ENCODE data around the gene EEF1AKMT3.

Gene EEF1AKMT3

DNA sequence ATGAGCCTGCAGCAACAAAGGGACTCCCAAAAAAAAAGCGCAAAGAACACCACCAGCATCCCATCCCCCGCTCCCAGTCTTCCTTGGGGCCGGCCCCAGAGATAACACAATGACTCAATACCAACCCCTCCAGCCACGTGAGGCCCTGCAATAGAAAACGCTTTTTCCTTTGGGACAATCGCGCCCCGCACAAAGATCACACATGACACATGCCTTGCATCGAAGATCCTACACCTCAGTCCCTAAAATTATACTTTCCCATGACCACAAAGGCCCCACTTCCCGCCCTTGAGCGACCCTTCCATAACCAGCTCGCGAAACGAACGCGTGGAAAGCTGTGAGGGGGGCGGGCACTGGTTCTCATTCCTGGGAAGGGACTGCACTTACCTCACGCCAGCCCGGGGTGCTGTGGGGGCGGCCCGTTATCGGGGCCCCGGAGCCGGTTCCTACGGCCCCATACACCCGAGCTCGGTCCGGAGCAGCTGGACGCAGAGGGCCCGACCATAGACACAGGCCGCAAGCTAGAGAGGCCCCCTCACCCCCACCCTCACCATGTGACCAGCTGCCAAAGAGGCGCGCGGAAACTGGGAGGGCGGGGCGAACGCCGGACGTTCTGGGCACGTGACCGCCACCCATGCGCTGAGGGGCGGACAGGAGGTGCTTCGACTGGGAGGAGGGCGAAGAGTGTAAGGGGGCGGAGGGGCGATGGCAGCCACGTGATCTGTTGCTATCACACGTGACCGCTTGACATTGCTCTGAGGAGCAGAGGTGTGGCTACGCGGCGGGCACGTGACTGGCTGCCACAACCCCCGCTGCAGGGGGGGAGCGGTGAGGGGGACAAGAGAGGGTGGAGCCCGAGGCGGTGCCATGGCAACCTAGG lies 20.4 kb upstream of the EEF1AKMT3 start, which contains the start of gene CDK4:
CDK4 (minus strand) TSS at position 523 of the 880 bp plus-strand sequence. CDS start 593 bp downstream, outside the sequence.
- FAIRE-seq, result peak; percentile 91

DNA sequence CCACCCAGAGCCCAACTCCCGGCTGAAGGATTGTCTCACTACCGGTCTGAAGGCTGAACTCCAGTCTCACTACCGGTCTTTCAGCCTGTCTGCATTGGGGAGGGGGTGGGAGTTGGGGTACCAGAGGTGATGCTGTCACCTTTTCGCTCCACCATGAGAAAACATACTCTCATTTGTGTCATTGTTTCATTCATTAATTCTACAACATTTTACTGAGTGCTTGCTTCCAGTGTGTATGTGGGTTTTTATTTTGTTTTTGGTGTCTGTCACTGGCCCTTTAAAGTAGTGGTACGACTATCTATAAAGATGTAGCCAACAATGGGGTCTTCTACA lies 19.8 kb upstream of the EEF1AKMT3 start:
- no peak for FAIRE-seq

DNA sequence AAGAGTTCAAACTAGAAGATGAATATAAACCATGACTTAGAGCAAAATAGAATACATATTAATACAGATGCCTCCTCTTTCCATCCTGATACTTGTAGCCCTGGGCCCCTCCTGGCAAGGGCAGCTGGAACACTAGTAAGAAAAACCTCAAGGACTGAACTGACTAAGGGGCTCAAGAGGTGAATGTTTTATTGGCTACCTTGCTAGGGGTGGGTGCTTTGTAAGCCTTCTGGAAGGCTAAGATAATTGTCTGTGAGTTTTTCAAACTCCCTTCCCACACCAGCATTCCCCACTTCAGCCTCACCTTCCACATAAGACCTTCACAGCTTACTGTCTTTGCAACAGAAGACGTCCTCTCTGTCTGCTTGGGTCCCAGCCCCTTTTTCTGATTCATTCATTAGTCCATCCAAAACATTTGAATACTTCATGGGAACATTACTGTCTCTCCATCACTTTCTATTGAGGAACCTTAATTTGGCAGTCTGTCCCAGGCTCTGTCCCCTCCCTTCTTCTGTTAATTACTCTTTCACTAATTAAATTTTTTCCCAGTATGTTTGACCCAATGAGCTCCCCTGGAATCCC lies 18.6 kb upstream of the EEF1AKMT3 start:
- no peak for FAIRE-seq

DNA sequence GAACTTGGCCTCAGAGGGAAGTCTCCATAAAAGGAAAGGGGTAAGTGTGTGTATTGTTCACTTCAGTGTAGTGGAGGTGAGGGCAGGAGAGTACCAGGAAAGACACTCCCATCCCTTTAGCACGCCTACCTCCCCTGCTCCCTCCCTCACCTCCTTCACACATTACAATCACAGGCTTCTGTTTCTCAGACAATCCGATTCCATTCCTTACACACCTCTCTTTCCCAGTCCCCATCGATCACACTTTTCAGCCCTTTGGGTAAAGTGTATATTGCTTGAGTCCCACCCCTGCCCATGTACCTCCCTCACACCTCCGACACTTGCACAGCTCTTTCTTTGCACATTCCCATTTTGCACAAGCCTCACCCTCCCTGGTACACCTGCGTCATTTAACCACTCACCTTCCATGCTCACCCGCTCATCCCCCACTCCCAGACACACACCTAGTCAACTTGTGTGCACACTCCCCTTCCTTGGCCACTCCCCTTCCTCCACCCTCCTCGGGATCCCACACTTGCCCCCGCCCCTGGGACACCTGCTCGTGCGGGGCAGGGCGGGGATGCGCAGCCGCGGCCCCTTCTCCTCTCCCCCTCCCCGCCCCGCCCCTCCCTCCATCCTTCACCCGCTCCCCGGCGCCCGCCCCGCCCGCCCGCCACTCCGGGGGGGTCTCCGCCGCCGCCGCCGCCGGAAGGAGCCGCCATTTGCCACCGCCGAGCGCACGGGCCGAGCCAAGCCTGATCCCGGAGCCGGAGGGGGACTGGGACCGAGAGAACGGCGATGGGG lies 17.8 kb upstream of the EEF1AKMT3 start, which contains the start of gene MARCHF9:
MARCHF9 (plus strand) TSS at position 693 of the 783 bp plus-strand sequence. CDS start 426 bp downstream, outside the sequence.
- no peak for FAIRE-seq

DNA sequence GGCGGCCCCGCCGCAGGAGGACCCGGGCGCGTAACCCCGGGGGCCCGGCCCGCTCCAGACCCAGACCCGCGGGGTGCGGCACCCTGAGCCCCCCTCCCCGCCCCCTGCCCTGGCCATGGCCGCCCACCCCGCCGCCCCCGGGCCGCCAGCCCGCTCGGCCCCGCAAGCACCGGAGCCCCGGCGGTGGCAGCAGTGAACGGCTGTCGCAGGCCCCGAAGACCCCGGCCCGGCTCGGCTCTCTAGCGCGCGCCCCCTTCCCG lies 17.3 kb upstream of the EEF1AKMT3 start:
- no peak for FAIRE-seq

DNA sequence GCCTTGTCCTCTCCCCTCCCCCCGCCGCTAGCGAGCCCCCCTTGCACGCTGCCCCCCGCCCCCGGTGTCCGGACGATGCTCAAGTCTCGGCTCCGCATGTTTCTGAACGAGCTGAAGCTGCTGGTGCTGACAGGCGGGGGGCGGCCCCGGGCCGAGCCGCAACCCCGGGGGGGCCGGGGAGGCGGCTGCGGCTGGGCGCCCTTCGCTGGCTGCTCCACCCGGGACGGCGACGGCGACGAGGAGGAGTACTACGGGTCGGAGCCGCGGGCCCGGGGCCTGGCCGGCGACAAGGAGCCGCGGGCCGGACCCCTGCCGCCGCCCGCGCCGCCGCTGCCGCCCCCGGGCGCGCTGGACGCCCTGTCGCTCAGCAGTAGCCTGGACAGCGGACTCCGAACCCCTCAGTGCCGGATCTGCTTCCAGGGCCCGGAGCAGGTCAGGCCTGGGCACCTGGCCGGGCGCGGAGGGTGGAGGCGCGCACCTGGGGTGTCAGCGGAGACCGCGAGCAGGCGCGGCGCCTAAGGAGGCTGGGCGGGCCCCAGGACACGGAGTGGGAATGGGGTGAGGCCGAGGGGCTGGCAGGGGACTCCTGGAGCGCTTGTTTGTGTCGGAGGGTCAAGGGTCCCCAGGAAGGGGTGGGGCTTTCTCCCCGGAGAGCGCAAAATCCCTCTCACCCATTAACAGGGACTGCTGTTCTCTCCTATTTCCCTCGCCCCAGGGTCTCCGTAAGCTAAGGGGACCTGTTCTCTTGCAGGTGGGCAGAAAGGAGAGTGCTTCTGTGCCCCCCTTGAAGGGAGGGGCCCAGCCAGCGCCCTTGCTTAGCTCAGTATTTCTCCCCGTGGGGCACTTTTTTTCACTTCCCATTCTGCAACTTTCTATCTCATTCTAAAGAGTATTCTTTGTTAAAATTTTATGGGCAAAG lies 16.7 kb upstream of the EEF1AKMT3 start:
- no peak for FAIRE-seq

DNA sequence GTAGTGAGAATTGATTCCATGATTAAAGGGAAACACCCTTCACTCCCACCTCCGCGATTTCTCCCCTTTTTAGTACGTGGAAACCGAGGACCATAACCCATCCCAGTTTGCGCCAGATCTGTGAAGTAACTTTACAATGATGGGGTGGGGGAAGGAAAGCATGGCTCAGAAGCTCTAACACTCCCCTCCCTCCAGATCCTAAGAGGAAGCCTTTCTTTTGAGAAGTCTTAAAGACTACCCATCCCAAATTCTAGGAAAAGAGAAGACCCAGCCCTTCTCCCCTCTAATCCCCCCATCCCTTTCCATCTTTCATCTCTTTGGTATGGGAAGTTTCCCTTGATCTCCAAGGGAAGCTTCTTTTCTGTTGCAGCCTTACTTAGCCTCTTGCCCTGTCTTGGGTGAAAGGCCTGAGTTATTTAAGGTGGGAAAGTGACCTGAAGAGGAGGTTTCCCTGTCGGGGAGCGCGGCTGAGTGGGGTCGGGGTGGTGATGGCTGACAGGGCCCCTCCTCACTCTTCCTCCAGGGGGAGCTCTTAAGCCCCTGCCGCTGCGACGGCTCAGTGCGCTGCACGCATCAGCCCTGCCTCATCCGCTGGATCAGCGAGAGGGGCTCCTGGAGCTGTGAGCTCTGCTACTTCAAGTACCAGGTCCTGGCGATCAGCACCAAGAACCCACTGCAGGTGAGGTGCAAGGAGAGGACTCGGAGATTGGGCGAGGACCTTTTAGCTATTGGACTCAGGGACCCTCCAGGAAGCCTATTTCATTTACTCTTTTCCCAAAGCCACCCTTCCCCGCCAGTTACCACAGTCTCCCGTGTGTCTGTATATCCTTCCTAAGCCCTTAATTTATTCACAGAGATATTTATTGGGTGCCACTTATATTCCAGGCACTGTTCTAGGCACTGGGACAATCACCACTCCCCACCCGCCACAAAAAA lies 15.7 kb upstream of the EEF1AKMT3 start:
- FAIRE-seq, result no peak

DNA sequence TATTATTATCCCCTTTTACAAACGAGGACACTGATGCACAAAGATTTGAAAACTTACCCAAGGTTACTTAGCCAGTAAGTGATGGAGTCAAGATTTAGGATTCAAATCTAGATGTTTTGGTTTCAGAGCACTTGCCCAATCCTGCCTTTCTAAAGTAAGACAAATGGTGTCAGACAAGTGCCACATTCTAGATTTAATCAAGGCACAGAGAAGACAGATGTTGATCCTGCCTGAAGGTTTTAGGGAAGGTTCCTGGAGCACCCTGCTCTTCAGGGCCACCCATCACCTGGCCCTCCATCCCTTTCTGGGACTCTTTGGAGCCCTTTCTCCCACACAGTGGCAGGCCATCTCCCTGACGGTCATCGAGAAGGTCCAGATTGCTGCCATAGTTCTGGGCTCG lies 14.6 kb upstream of the EEF1AKMT3 start:
- FAIRE-seq, result no peak

DNA sequence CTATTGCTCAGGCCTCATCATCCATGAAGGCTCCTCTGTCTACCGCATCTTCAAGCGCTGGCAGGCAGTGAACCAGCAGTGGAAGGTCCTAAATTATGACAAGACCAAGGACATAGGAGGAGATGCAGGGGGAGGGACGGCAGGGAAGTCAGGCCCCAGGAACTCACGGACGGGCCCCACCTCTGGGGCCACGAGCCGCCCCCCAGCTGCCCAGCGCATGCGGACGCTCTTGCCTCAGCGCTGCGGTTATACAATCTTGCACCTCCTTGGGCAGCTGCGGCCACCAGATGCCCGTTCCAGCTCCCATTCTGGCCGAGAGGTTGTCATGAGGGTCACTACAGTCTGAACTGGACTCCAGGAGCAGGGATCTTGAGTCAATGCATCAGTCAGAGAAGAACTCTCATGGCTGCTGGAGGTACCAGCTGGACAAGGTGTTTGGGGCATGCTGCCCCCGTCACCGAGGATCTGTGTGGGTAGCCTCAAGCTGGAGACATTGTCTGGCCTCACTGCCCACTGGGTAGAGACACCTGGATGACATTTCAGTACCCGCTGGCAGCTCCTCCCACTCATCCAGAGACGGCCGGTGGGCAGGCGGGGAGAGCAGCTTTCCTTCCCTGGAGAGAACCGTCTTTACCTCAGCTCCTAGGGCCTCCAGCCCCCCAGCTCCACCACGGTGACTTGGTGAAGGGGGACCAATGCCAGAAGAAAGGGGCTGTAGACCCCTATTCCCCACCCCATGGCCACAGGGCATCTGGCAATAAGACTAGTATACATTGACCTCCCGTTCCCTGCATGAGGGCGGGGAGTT lies 13.7 kb upstream of the EEF1AKMT3 start:
- FAIRE-seq, result no peak

DNA sequence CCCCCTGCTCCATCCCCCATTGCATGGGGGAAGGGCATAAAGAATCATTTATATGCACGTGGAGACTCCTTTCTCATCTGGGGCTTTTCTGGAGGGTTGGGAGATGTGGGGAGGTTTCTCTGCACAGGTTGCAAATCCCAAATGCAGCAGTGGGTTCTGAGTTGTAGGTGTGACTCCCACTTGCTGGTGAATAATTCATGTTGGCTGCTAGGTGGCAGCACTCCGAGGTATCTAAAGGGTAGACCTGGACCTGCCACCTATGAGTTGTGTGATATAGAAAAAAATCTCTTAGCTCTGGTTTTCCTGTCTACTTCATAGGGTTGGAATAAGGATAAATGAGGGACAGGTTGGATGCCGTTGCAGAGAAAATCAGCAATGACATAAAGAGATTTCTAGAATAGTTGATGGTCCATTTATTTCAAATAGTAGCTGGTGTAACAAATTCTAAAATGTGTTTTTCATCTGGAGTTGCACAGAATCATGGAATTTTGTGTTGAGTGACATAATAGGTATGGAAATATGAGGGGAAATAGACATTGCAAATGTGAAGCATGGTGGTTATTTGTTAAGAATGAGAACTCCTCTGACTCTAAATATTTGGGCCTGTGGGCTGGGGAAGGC lies 12.9 kb upstream of the EEF1AKMT3 start:
- no peak for FAIRE-seq

DNA sequence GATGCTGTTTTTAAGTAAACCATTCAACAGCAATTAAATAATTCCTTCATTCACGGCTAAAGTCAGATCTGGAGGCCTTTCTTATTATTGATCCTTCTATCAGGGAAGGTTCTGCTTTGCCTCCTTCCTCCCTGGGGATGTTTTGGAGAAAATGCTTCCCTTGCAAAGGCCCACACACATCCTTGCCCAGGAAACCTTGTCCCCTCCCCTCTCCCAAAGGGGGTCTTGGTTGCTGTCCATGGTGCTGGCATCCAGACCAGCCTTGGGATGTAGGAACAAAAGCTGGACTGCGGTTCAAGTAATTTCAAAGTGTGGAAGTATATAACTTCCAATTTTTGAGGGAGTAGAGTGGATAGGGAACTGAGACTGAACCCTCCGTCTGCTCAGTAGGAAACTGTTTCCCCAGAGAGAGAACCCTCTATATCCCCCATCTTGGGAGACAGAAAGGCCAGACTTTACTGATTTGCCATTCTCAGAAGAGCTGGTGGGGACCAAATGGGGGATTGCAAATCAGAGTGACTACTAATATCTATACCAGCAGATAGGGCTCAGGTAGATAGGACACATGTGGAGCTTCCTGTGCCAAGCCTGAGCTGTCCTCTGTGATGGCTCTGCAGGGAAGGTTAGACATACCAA lies 11.9 kb upstream of the EEF1AKMT3 start:
- FAIRE-seq, result no peak

DNA sequence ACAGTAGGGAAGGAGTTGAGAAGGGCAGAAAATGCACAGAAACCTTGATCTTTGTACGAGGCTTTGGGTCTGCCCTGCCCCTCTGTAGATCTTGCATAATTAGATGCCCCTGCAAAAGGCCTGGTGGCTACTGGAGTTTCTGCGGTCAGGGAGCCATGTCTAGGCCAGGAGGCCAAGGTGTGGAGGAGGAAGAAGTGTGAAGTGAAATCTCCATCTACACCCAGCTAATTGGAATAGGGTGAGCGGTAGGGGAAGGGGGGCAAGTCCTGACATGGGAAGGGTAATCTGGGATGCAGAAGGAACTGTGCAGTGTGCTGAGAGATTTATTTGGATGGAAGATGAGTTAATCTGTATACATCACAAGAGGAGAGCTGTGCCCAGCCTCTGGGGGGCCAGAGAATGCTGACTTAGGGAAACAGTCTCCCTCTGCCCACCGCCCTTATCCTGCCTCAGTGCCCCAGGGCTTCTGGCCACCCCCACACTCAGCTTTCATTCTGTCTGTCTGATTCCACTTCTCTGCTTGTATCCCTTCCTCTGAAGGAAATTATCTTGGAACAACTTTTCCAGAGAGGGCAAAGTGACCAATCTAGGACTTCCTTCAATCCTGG lies 10.9 kb upstream of the EEF1AKMT3 start:
- FAIRE-seq, result no peak

DNA sequence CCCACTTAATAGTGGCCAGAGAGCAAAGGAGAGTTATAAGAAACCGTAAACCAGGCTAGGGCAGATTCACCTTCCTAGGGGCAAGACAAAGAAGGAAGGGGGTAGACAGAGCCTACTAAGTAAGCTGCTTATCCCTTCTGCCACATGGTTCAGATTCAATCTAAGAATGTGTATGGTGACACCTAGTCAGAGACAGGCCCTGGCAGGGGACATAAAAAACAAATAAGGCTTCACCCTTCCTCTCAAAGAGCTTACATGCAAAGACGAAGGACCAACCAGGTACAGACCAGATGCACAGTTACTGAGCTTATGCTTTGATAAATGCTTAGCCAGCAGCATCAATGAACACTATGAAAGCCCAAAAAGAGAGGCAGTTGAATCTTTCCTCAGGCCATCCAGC lies 10.0 kb upstream of the EEF1AKMT3 start:
- no peak for FAIRE-seq

DNA sequence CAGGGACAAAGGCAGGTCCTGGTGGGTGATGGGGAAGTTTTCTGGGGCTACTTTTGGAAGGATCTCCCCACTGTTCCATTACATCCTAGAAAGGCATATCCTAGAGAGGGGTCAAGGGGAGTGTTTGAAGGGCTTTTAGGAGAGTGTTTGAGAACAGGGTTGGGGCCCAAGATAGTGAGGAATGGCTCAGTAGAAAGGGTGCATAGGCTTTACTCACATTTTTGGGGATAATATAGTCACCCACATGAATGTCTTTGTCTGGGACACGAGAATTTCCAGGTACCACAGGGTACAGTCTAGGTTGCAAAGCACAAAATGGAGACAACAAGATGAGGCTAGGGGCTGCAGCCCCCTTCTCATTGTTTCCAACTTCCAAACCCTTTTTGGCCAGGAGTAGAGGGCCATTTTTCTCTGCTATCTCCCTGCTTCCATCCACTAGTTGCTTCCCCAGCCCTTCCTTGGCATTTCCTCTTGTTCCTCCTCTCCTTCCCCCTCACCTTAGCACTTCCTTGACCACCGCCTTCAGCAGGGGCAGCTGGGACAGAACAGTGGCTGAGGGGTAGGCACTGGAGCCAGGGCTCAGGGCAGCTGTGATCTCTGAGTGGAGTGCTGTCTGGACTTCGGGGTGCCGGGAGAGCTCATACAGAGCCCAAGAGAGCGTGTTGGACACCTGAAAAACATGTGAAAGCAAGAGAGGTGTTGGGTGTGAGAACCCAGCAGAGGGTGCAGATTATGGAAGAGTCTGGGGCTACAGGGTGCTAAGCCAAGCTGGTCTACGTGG lies 8.3 kb upstream of the EEF1AKMT3 start:
- FAIRE-seq, result no peak

DNA sequence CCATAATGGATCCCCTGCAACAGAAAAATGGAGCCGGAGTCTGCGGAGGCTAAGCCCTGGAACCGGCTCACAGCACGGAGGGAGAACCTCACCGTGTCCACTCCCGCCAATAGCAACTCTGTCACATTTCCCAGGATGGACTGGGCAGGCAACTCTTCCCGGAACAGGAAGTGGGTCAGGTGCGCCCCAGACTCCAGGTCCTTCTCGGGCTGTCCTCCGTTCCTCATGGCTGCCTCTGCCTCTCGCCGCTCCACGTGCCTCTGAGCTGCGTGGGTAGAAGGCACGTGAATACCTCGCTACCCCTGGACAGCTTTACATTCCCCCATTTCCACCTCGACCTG lies 7.8 kb upstream of the EEF1AKMT3 start:
- FAIRE-seq, result no peak

DNA sequence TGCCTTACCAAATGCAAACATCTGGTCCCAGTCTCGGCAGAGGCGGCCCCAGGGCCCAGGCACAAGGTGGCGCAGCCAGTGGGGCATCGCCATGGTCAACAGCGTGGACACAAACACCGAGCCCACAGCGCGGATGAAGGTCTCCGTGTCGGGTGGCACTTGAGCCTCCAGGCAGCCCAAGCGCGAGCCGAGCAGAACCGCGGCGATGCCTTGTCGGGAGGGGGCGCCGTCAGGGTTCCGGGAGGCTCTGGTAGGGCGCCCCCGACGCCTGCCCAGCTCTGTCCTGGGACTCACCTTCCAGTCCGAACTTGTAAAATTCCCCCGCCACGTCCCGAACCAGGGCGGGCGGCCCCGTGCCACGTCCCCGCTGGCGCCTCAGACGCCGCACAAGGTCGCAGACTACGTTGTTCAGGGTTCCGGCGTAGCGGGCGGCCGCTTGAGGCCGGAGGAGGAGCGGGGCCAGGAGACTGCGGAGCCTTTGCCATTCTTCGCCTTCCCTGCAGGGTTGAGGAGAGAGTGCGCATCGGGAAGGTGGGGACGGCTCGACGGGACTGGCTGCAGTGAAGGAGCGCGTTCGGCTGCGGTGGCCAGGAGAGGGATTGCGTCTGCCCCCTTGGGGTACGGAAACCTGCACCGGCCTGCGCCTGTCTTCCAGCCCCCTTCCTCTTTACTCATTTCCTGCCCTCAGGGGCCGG lies 7.3 kb upstream of the EEF1AKMT3 start:
- FAIRE-seq, result no peak

DNA sequence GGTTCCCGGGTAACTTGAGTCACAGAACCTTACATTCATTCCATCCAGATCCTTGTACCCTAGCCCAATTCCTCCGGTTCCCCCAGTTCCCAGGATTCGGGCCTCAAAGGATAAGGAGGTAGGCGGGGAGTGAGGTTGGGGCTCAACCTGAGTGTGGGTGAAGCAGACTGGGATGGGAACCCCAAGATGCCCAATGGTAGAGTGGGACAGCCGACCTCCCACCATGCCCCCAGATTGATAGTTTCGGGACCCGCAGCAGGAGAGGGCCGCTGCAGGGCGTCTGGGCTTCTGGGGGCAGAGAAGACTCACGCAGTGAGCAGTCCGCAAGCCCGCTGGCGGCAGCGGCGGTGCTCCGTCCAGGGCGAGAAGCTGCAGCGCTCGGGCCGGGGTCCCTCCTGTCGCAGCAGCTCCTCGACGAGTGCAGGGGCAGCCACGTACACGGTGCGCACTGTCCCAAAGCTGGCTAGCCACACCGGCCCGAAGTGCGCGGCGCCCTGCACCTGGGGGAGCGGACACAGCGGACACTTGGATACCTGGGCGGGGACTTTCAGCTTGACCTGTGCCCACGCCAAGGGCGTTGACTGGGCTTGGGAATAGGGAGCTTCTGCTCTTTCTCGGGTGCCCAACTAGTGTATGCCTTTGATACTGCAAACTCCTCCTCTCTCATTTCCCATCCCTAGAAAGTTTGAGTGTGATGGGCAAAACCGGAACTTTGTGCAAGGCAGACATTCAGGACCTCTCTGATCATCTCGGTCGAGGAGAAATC lies 6.5 kb upstream of the EEF1AKMT3 start:
- no peak for FAIRE-seq
